Measurements from ENCODE around the gene CCNF.

The CCNF gene

DNA sequence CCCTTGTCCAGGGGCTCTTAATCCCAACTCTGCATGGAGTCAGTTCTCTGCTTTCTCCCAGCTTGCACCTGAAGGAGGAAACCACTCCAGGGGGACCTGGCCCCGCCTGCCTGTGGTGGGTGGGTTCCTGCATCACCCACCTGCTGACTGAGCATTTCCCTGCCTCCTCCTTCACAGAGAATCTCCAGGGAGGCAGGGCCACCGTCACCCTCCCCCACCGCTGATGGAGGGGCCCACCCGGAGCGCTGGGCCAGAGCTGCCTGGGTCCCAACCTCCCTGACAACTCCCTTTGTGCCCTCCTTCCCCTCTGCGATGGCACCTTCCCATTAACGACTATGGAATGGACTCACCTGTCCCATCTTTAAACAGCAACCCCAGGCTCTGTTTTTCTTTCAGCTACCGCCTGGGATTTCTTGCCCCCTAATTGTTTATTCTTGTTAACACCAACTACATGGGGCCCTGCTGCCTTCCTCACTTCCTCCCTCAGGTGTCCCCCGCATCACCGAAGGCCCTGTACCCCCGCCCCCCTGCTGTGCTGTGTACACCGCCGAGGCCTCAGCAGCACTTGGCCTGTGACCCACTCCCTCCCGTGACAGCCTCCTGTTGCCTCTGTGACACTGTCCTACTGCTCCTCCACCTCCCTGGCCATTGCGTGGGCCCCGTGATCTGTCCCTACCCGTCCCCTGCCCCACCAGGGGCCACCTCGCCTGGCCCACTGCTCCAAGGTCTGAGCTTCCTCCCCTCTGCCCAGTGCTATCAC, 29.8 kb downstream of the CCNF start:
- DNase-seq: no peak

DNA sequence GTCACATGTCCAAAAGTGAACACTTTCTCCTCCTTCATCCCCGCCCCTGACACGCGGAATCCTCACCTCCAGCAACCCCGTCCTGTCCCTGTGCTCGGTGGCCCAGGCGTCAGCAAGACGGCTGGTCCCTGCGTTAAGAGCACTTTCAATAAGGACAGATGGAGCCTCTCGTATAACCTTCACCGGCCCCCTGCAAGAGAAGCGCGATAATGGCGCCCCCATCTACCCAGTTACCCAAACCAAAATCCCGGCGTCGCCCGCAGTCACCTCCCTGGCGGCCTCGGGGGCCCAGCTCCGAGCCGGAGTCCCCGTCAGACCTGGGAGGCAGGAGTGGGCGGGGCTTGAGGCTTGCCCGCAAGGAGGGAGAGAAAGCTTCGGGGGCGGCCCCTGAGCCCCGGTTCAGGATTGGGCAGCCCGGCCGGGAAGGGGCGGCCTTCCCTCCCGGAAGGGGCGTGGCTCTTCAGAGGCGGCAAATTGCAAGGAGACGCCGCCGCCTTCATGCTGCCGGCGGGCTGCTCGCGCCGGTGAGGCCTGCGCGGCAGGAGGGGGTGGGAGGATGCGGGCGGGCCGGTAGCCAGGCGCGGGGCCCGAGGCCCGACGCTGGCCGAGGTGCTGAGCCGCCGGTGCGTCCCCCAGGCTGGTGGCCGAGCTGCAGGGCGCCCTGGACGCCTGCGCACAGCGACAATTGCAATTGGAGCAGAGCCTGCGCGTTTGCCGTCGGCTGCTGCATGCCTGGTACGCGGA, 30.6 kb downstream of the CCNF start, which contains the start of gene TEDC2:
TEDC2 (plus strand) TSS at position 463 of the 744 bp plus-strand sequence; CDS start at position 499, 36 bp downstream.
- DNase-seq: peak; percentile 95 to 98 (median 97)

DNA sequence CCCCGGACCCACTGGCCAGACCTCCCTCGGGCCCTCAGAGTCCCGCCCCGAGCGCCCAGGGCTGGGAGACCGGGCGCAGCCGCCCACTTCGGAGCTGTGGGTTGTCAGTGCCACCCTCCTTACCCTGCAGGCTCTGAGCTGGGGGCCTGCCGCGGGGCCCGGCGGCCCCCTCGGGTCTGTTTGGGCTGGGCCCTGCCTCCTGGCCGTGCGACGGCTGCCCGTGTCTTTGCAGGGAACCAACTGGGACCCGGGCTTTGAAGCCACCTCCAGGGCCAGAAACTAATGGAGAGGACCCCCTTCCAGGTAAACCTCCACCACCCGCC, 31.1 kb downstream of the CCNF start:
- no peak for DNase-seq

DNA sequence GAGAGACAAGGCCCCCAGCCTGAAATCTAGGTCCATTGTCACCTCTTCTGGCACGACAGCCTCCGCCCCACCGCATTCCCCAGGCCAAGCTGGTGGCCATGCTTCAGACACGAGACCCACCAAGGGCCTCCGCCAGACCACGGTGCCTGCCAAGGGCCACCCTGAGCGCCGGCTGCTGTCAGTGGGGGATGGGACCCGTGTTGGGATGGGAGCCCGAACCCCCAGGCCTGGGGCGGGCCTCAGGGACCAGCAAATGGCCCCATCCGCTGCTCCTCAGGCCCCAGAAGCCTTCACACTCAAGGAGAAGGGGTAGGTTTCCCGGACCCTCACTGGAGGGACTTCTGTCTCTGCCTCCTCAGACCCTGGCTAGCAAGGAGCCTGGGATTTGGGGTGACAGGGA, 31.7 kb downstream of the CCNF start:
- DNase-seq: no peak

DNA sequence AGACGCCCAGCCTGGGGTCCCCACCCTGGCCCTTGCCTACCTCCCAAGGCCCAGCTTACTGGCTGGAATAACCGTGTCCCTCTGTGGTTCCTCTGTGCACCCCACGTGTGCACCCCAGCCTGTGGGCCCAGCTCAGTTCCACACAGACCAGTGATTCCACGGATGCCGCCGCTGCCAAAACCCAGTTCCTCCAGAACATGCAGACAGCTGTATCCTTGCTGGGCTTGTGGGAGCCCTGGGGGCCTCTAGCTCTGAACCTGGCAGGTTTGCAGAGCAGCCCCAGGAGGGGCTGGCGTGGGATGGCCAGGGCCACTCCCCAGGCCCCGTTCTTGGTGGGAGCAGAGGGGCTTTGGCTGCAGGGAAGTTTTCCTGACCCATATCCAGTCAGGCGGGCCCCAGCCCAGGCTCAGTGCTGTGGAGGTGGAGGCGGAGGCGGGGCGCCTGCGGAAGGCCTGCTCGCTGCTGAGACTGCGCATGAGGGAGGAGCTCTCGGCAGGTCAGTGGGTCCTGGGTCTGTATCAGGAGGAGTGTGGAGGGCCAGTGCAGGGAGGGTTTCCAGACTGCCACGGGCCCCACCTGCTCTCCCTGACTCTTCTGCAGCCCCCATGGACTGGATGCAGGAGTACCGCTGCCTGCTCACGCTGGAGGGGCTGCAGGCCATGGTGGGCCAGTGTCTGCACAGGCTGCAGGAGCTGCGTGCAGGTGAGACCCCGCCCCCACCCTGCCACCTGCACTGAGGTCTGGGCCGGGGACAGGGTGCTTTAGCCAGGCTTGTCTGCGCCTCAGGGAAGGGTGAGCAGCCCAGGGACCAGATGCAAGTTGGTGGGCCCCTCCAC, 33.0 kb downstream of the CCNF start:
- DNase-seq: no peak

DNA sequence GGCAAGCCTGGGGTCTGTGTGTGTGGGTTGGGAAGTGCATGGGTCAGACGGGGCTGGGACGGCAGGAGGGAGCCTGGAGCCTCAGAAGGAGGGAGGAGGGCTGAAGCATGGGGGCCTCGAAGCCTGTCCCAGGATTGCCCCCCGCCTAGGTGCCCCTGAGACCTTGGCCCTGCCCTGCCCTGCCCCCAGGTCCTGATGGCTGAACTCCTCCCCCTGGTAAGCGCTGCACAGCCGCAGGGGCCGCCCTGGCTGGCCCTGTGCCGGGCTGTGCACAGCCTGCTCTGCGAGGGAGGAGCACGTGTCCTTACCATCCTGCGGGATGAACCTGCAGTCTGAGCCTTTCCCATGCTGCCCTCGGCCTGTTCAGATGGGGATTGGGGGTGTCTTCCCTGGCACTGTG, 35.1 kb downstream of the CCNF start:
- DNase-seq: no peak

DNA sequence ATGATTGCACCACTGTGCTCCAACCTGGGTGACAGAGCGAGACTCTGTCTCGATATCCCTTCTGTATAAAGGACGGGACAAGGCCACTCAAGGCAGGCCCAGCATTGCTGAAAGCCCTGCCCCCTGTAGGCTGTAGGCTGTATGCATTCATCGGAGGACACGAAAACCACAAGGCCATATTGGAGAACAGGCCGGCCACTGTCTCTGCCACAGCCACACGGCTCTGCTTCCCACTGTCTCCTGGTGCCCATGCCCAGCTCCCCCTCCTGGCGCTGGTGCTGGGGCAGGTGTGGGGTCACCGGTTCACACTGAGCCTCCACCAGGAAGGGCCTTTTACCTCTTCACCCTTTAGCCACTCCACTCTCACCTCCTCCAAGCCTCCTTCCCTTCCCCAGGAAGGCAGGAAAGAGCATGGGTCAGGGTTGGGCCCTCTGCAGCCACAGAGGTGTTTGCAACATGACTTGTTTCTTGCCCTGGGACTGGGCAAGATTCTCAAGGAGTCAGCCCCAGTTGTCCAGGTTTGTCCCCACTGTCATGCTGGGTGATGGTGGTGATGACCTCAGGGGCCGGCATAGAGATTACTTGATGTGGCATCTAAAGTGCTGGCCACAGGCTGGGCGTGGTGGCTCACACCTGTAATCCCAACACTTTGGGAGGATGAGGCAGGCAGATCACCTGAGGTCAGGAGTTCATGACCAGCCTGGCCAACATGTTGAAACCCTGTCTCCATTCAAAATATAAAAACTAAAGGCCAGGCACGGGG, 36.6 kb downstream of the CCNF start:
- no peak for DNase-seq

DNA sequence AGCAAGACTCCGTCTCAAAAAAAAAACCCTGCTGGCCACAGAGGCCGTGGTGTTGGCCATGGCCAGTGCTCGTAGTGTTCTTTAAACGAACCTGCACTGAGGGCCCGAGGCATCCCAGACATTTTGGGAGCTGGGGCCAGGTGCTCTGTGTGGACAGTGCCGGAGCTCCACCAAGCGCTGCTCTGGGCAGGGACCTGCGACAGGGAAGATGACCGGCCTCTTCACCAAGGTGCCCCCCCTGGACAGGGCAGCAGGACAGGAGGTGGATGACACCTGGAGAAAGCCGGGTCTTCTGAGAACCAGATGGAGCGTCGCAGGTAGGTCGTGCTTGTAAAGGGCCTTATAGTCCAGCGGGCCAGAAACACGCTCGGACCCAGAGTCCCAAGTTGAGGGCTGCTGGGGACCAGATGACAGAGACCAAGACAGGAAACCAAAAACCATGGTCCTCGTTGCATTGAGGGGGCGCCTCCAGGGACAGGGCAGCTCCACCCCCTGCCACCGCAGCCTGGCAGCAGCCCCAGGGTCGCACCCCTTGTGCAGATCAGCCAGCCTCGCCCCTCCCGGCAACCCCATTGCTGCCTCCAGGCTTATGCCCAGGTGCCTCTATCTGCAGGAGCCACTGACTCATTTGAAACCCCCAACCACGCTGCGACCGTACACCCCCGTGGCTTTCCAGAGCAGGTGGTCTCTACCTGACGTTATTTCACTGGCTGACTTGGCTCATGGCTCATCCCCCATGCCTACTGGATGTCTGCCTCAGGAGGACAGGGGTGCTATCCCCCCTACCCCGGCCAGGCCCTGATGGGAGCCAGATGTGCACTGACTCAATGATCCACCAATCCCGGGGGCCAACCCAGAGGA, 37.6 kb downstream of the CCNF start:
- no peak for DNase-seq

DNA sequence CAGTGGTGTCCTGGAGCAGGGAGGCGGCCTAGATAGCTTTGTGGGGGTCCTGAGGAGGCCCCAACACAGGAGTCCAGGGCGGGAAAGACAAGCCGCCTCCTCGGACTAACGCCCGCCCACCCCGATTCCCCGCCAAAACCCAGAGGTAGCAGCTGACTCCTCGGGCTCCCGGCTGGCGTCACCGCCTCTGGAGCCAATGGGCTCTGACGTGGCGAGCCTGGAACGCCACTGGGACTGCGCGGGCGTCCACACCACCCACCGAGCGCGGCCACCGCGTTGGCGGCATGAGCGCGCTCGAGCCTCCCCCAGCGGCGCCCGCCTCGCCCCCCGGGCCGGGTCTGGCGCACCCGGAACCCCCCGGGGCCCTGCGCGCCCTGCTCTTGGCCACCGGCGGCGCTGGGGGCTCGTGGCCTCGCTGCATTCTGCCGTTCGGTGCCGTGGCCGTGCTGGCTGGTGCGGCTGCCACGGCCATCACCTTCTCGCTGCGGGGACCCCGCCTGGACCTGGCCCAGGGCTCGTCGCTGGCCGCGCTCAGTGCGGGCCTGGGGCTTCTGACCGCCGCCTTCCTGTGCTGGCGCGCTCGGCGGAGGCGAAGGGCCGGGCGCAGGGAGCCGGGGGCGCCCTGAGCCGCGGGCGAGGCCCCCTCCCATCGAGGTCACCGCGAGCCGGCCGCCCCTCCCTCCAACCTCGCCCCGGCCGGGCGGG, 38.4 kb downstream of the CCNF start:
- DNase-seq: peak; percentile 69 to 85 (median 76)

DNA sequence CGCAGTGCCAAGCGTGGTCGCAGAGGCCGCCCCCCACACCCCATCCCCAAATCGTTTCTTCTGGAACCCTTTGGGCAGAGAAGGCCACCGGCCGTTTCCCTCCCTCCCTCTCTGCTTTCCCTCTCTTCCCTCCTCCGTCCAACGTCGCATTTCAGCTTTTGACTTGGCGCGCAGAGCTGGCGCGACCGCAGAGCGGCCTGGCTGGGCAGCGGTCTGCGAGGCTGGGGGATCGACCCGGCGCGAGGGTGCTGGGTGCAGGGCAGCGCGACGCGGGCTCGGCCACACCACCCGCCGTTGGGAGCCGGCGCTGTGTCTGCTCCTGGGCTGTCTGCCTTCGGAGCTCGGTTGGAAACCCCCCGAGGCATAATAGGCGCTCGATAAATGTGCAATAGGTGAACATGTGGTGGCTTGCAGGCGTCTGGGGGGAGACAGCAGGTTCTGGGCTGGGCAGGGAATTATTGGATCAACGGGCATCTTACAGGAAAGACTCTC, 39.0 kb downstream of the CCNF start:
- peak in 2 of 3 donors; percentile 28 to 56 for DNase-seq

DNA sequence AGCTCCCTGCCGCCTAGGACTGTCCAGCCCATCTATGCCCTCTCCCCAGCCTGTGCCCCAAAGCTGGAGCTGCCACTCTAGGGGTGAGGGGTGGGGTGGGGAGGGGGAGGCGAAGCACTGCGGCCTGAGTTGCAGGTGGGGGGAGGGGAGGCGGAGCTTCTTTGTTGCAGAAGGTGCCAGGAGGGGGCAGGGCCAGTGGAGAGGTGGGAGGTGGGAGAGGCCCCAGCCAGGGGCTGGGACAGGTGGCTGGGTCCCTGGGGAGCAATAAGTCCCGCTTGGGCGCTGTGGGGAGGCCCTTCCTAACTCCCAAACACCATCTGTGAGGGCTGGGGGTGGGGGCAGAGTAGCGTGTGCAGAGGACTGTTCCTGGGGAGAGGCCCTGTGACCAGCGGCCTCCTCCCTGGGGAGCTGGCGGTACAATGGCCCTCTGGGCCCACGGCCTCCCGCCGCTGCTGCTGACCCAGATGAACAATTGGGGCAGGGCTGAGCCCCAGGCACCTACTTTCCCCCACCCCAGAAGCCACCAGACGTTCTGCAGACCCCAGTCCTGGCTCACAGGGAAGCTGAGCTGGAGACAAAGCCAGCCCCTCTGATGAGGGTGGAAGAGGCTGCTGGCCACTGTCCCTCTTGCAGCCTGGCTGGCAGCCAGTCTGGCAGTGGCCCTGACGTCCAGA, 39.6 kb downstream of the CCNF start:
- no peak for DNase-seq

DNA sequence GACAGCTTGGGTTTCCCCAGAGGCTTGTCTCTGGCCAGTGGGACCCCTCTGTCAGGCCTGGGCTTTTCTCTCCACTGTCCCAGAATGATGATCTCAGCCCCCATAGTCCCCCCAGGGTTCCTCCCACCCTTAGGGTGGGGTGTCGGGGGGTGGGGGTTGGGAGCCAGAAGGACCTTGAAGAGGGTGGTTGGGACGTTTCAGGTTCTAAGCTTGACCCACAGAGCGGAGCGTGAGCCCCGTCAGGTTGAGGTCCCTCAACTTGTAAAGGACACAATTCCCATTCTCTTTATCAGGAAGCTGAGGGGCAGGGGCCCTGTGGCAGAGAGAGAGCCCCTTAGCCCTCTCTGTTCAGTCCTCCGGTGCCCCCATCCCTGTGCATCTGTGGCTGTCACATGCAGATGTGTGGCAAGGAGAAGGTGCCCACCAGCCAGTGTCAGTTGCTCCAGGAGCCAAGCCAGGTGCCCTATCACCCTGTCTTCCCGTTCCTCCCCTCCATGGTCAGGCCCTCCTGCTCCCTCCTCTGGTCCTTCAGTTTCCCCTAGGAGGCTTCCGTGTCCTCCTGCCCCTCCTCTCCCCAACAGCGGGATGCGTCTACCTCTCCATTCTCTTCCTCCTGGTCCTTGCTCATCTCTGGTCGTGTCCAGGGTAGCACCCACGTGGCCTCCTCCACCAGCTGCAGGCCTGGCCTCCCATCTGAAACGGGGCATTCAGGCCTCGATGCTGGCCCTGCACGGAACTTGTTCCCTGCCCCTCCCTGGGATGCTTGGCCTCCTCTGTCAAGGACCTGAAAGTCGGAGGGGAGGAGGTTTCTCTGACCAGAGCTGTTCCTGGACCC, 40.4 kb downstream of the CCNF start:
- no peak for DNase-seq

DNA sequence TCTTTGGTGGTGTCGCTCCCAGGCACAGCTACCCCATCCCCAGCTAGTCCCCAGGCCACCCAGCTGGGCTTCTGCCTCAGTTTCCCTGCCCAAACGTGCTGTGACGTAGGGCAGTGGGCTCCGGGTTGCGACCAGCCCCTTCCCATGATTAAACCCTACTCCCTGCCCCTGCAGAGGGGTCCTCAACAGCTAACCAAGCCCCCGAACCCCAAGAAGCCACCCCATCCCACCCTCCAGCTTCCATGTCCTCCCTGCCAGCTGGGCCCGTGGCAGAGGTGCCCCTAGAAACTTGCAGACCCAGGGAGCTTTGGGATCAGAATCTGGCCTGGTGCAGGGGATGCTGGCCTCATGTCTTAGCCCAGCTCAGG, 41.0 kb downstream of the CCNF start:
- DNase-seq: no peak

DNA sequence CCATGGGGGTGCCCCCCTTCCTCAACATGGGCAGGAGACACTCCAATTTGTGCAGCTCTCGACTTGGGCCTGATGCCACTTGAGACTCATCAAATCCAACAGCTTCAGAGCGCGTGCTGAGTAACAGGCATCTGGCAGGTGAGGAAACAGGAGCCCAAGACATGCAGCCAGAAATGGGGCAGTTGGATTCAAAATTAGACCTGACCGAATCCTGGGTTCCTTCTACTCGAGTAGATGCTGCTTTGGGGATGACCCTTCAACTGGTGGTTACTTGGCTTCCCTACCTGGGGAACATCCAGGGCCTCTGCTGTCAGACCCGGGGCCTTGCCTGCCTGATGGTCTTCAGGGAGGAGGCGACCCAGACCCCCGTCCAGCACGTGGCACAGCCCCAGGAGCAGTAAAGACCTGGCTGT, 41.4 kb downstream of the CCNF start:
- no peak for DNase-seq

DNA sequence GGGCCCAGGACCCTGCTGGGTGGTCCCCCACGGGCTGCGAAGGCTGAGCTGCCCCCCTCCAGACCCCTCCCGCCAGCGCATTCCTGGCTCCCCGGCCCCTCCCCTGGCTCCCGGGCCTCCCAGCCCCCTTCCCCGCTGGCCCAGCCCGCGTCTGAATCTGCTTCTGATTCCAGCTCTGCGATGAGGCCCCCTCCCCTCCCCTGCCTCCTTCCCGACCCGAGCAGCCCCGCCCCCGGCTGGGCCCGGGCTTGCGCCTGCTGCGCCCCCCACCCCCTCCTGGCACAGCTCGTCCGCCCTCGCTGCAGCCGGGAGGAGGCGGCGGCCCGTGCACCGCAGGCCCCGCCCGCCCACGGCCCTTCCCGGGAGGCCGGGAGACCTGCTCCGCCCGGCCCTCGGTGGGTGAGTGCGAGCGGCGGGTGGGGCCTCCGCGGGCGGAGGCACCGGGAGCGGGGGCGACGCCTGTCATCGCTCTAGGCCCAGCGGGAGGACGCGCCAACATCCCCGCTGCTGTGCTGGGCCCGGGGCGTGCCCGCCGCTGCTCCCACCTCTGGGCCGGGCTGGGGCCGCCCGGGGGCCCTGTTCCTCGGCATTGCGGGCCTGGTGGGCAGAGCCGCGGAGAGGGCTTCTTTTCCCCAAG, 41.9 kb downstream of the CCNF start, which contains the start of gene NTN3:
NTN3 (plus strand) TSS at position 282 of the 637 bp plus-strand sequence. CDS start 405 bp downstream, outside the sequence.
- peak in 2 of 3 donors; percentile 42 to 55 for DNase-seq

DNA sequence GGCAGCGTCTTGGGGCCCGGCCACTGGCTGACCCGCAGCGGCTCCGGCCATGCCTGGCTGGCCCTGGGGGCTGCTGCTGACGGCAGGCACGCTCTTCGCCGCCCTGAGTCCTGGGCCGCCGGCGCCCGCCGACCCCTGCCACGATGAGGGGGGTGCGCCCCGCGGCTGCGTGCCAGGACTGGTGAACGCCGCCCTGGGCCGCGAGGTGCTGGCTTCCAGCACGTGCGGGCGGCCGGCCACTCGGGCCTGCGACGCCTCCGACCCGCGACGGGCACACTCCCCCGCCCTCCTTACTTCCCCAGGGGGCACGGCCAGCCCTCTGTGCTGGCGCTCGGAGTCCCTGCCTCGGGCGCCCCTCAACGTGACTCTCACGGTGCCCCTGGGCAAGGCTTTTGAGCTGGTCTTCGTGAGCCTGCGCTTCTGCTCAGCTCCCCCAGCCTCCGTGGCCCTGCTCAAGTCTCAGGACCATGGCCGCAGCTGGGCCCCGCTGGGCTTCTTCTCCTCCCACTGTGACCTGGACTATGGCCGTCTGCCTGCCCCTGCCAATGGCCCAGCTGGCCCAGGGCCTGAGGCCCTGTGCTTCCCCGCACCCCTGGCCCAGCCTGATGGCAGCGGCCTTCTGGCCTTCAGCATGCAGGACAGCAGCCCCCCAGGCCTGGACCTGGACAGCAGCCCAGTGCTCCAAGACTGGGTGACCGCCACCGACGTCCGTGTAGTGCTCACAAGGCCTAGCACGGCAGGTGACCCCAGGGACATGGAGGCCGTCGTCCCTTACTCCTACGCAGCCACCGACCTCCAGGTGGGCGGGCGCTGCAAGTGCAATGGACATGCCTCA, 42.6 kb downstream of the CCNF start:
- DNase-seq: no peak

DNA sequence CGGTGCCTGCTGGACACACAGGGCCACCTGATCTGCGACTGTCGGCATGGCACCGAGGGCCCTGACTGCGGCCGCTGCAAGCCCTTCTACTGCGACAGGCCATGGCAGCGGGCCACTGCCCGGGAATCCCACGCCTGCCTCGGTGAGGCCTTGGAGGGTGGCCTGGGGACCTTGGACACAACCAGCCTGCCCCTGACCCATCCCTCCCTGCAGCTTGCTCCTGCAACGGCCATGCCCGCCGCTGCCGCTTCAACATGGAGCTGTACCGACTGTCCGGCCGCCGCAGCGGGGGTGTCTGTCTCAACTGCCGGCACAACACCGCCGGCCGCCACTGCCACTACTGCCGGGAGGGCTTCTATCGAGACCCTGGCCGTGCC, 43.2 kb downstream of the CCNF start:
- DNase-seq: no peak

Measured in suppressor macrophage treated with lipopolysaccharide for 1 hour (primary cell).